Measurements from ENCODE around the gene CFAP47. TPM values are rescaled to one million over a fixed set of nuclear protein-coding genes. Genes with fewer than 3 reads are reported as not detected.
"Not testable (repeated sequence)": the region's sequence is repeated elsewhere in the genome, so short reads cannot be mapped to it uniquely, and the experiment has no call there.

CFAP47 gene, protein sequence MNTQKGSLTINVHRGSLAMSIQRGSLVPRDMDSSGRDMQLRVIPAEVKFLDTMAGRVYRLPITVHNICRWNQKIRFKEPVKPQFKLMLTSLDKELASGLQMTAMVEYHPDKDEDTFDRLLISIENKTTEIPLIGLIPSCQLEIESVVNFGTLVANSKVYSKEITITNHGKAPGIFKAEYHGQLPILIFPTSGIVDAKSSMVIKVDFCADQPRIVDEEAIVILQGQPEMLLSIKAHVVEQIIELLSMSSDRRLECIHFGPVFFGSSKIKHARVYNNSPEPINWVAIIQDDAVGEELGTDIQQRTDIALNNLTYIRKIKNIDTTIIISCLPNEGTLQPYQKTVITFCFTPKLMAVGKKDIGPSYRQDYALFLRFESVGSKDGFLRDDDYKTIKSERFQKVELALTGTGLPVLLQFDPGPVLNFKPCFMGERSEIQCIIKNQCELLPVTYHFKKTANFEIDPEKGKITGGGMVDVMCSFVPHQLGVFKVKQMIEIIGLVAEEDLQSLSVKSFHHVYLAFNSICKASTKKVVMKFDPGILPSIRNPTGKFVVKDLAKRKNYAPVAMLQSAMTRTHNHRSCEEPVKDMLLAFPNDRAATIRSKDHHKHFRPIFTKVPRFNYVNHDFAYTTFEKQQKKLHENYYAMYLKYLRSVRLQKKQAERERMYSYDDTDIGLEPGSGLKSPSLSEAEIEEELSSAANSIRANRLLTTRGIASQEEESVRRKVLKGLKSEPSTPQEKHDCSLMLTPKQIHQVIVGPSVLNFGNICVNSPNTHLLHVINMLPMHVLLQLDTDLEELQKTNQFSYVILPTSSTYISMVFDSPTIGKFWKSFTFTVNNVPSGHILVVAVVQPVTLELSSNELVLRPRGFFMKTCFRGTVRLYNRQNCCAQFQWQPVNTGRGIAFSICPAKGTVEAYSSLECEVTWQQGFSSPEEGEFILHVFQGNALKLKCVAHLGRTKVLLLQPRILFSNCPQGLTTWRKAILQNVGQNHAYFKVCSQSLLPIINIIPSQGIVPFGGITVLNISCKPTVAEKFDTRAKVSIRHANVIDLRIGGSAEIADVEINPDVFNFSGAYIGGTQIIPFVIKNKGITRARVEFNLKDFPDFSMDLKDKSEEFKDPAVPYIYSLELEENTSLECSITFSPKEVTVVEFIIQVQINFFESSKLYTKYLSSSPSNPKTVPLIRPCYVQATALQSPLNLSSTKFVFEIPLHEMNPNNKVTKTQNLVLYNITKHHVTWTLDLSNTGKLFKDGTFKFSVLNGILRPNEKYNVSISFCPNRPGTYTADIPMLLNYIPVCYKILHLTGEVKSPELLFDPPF (N-terminal part only)
- not detected for polyA plus RNA-seq

DNA sequence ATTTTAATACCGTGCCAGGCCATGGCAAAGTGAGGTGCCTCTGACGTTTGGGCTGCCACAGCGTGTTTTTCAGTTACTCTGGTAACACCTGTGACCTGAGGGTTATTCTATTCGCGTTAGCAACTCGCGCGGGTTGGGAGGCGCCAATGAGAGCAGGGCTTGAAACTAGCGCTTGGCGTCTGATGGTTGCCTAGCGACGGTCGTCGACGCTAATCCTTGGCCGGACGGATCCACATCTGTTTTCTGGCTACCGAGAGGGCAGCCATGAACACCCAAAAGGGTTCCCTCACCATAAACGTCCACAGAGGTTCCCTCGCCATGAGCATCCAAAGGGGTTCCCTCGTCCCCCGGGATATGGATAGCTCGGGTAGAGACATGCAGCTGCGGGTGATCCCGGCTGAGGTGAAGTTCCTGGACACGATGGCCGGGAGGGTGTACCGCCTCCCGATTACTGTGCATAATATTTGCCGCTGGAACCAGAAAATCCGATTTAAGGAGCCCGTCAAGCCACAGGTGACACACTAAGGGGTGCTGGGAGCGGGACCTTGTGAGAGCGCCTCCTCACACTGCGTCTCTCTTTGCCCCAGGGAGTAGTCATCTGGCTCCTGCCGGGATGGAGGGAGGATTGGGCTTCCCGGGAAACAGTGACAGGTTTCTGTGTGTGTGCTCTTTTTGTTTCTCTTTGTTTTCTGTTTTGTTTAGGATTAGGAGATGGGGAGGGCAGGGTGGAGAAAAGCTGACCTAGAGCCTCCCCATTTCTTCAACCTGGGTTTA, at the start of gene CFAP47:
TSS of gene CFAP47 (plus strand) at position 199 of the 774 bp plus-strand sequence. CDS start at position 265, 66 bp downstream.
- peaks cover 0 to 3% (median 2%) of the 10 kb centered on the region in 3 donors for H3K9me3 Mint-ChIP-seq
- no peak within 1 kb of the TSS for H3K4me3 Mint-ChIP-seq
- no peak within 1 kb of the TSS for H3K27ac Mint-ChIP-seq
- no peaks in the 10 kb centered on the region for H3K36me3 Mint-ChIP-seq
- H3K4me1 Mint-ChIP-seq: no peaks in the 10 kb centered on the region
- no peaks in the 10 kb centered on the region for H3K27me3 Mint-ChIP-seq

DNA sequence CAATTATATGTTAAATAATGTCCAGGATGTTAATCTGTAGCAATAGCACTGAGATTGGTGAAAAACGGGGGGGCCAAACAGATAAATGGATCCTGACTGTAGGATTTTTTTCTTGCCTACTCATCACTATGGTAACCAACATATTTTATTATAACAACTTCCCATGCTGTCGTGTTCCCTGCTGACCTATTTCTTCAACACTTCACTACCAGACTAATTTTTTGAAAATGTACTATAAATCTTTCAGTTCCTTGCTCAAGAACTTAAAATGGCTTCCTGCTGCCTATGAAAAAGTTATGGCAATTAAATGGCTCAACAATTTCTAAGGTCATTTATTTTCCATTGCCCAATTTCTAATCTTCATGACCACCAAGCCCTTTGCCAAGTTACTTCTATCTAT, 38.9 kb upstream of the CFAP47 start:
- Mint-ChIP-seq H3K9me3 (no peaks in the 10 kb centered on the region), H3K36me3 (no peaks in the 10 kb centered on the region), H3K4me3 (no peak overlapping the region), H3K4me1 (no peaks in the 10 kb centered on the region), H3K27me3 (no peaks in the 10 kb centered on the region), H3K27ac (no peak overlapping the region)

DNA sequence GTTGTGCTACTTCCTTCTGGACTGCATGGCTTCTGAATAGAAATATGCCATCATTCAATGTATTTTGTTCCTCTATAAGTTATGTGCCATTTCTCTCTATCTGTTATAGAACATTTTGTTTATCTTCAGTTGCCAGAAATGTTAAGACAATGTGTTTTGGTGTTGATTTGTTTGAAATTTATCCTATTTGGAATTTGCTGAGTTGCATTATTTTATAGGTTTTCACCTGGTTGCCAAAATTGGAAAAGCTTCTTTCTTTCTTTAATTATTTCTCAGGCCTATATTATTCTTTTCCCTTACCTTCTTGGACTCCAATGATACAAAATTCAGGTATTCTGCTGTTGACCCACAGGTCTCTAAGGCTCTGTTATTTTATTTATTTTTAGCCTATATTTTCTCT, 33.4 kb upstream of the CFAP47 start:
- H3K36me3 Mint-ChIP-seq: no peaks in the 10 kb centered on the region
- H3K9me3 Mint-ChIP-seq: no peaks in the 10 kb centered on the region
- no peak overlapping the region for H3K4me3 Mint-ChIP-seq
- no peaks in the 10 kb centered on the region for H3K4me1 Mint-ChIP-seq
- H3K27ac Mint-ChIP-seq: no peak overlapping the region
- no peaks in the 10 kb centered on the region for H3K27me3 Mint-ChIP-seq

DNA sequence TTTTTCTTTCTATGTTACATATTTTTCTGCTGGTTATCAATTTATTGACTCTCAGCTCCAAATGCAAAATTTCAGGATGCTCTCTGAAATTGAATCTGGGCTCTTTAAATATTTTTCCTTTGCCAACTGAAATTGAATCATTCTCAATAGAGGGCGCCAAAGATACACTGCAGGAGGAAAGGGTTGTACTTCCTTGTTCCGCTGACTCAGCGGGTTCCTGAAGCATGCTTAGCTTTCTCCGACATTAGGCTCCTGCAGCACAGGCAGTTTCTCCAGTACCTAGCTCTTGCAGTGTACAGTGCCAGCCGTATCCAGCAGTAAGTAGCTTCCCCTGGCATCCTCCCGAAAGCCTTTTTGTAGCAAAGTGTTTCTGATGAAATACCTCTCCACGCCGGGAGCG, 28.8 kb upstream of the CFAP47 start:
- no peaks in the 10 kb centered on the region for H3K27me3 Mint-ChIP-seq
- H3K9me3 Mint-ChIP-seq: peaks cover 0 to 2% (median 0%) of the 10 kb centered on the region in 3 donors
- H3K27ac Mint-ChIP-seq: no peak overlapping the region
- no peaks in the 10 kb centered on the region for H3K36me3 Mint-ChIP-seq
- H3K4me3 Mint-ChIP-seq: no peak overlapping the region
- no peaks in the 10 kb centered on the region for H3K4me1 Mint-ChIP-seq

DNA sequence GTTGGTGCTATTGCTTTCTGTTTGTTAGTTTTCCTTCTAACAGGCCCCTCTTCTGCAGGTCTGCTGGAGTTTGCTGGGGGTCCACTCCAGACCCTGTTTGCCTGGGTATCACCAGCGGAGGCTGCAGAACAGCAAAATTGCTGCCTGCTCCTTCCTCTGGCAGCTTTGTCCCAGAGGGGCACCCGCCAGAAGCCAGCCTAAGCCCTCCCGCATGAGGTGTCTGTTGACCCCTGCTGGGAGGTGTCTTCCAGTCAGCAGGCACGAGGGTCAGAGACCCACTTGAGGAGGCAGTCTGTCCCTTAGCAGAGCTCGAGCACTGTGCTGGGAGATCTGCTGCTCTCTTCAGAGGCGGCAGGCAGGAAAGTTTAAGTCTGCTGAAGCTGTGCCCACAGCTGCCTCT, 67.3 kb downstream of the CFAP47 start:
- H3K4me1 Mint-ChIP-seq, H3K9me3 Mint-ChIP-seq, H3K4me3 Mint-ChIP-seq, H3K36me3 Mint-ChIP-seq, H3K27me3 Mint-ChIP-seq, H3K27ac Mint-ChIP-seq: not testable (repeated sequence)

DNA sequence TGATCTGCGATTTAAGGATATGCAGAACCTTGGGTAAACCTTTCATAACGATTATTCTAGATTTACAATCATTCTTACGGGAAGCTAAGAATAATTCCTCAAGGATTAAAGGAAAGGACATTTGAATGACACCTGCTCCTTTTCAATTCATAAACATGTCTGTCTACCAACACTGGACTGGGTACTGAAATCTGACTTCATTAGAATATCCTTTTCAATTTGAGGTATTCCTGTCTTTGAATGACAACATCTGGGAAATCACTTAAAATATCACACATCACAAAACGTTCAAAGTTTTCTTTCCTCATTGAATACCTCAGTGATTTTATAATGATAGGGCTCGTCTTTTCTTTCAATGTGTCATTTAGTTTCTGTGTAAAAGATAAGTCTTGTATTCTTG, 87.7 kb downstream of the CFAP47 start:
- Mint-ChIP-seq H3K4me3 (no peak overlapping the region), H3K36me3 (no peaks in the 10 kb centered on the region), H3K9me3 (peaks cover 0 to 2% (median 0%) of the 10 kb centered on the region in 3 donors), H3K4me1 (no peaks in the 10 kb centered on the region), H3K27ac (peak overlapping the region in 1 of 3 donors; percentile 16), H3K27me3 (no peaks in the 10 kb centered on the region)

DNA sequence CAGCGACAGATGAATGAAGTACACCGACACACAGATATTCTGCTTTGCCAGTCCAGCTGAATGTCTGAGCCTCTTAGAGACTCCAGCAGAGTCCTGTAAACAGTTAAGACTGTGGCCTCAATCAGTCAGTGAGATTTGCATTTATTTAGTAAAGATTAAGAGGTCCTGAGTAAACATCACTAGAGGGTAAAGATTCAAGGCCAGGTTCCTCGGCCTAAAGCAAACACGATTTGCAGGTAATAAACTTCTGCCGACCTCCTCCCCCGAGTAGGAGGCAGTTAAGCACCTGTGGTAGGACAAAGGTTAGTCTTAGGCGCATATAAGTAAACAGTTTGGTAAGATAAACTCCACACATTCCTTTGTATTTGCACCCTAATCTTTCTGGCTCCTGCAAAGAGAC, 99.6 kb downstream of the CFAP47 start:
- Mint-ChIP-seq H3K36me3 (no peaks in the 10 kb centered on the region), H3K27ac (no peak overlapping the region), H3K27me3 (no peaks in the 10 kb centered on the region), H3K4me3 (no peak overlapping the region), H3K4me1 (no peaks in the 10 kb centered on the region), H3K9me3 (peaks cover 2 to 19% (median 8%) of the 10 kb centered on the region in 3 donors)

DNA sequence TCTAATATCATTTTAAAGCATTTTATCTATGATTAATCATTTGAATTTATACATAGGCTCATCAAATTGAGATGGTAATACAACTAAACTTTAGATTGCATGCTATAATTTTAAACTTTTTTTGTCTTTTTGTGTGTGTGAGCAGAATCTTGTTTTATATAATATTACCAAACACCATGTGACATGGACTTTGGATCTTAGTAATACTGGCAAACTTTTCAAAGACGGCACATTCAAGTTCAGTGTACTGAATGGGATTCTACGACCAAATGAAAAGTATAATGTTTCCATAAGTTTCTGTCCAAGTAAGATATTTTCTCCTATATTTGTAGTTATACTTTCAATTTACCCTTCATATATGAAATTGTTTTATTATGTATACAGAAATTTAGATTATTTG, 116.0 kb downstream of the CFAP47 start:
- Mint-ChIP-seq H3K27ac (no peak overlapping the region), H3K9me3 (no peaks in the 10 kb centered on the region), H3K4me1 (no peaks in the 10 kb centered on the region), H3K4me3 (no peak overlapping the region), H3K36me3 (no peaks in the 10 kb centered on the region), H3K27me3 (no peaks in the 10 kb centered on the region)

DNA sequence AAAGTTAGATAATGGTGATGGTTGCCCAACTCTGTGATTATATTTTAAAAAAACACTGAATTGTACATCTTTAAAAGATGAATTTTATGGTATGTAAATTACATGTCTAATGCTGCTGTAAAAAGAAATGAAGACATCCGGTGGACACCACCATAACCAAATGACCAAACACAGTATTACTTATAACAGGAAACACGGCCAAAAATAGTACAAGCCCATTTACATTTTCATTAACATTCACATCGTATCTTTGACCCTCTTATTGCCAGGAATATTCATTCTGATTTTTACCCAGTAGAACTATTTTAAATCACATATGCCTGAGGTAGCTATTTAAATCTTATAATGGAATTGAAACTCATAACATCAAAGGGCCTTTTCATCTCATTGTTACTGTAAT, 143.2 kb downstream of the CFAP47 start:
- no peaks in the 10 kb centered on the region for H3K4me1 Mint-ChIP-seq
- H3K36me3 Mint-ChIP-seq: no peaks in the 10 kb centered on the region
- H3K9me3 Mint-ChIP-seq: peaks cover 2 to 3% (median 3%) of the 10 kb centered on the region in 3 donors
- H3K27ac Mint-ChIP-seq: no peak overlapping the region
- no peak overlapping the region for H3K4me3 Mint-ChIP-seq
- H3K27me3 Mint-ChIP-seq: no peaks in the 10 kb centered on the region

DNA sequence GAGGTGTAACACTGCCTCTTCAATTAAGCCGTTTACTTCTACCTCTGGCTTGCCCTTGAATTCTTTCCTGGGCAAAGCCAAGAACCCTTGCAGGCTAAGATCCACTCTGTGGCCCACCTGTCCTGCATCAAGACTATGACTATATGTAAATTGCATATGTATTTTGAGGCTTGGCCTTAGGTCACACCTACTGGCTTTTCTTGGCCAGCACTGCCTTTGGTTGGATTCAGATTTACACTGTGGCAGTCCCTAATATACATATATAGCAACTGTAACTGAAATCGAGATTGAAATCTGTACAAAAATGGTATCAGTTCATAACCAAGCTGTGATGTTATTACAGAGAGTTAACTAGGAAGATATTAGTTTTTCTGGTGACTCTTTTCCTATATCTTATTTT, 151.5 kb downstream of the CFAP47 start:
- Mint-ChIP-seq H3K9me3 (peaks cover 0 to 3% (median 2%) of the 10 kb centered on the region in 3 donors), H3K27ac (no peak overlapping the region), H3K4me1 (no peaks in the 10 kb centered on the region), H3K27me3 (no peaks in the 10 kb centered on the region), H3K4me3 (no peak overlapping the region), H3K36me3 (no peaks in the 10 kb centered on the region)

DNA sequence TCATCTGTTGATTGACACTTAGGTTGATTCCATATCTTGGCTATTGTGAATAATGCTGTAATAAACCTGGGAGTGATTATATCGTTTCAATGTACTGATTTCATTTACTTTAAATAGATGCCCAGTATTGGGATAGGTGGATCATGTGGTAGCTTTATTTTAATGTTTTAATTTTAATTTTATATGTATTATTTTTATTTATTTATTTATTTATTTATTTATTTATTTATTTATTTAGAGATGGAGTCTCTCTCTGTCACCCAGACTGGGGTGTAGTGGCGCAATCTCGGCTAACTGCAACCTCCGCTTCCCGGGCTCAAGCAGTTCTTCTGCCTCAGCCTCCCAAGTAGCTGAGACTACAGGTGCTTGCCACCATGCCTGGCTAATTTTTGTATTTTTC, 155.5 kb downstream of the CFAP47 start:
- not testable (repeated sequence) for H3K36me3 Mint-ChIP-seq, H3K4me1 Mint-ChIP-seq, H3K4me3 Mint-ChIP-seq, H3K27me3 Mint-ChIP-seq, H3K27ac Mint-ChIP-seq, H3K9me3 Mint-ChIP-seq

DNA sequence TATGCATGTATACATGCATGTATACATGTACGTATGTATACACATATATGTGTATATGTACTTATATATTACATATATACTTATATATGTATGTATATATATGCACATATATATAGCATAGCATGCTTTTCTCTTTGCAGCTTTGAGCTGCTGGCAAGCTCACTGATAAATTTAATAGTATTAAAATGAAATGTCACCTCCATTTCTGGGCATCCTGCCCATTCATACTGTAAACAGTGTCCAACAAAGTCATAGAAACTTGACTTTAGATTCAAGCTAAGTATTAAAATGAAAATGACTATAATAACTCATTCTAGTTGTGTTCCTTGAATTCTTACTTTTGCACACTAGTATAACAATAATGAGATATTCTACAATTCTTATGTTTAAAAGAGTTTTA, 163.7 kb downstream of the CFAP47 start:
- no peak overlapping the region for H3K27ac Mint-ChIP-seq
- H3K4me1 Mint-ChIP-seq: no peaks in the 10 kb centered on the region
- no peaks in the 10 kb centered on the region for H3K36me3 Mint-ChIP-seq
- H3K27me3 Mint-ChIP-seq: no peaks in the 10 kb centered on the region
- peaks cover 0 to 4% (median 2%) of the 10 kb centered on the region in 3 donors for H3K9me3 Mint-ChIP-seq
- H3K4me3 Mint-ChIP-seq: no peak overlapping the region

DNA sequence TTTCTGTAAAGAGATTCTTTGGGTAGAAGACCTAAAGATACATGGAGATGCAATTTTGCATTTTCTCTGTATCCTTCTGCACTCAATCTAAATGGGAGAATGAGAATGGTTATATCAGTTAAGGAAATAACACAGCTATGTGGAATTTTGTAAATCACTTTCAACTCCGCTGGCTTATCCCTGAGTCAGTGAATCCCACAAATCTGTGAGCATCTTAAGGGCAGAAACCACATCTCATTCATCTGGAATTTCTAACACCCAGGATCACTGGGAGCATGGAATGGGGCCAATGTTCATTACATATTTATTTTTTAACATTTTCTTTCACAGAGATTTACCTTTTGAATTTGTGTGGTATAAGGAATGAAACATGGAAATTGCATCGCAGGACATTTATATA, 167.8 kb downstream of the CFAP47 start:
- Mint-ChIP-seq H3K9me3 (peaks cover 0 to 5% (median 0%) of the 10 kb centered on the region in 3 donors), H3K27ac (no peak overlapping the region), H3K4me3 (no peak overlapping the region), H3K4me1 (no peaks in the 10 kb centered on the region), H3K36me3 (no peaks in the 10 kb centered on the region), H3K27me3 (no peaks in the 10 kb centered on the region)

DNA sequence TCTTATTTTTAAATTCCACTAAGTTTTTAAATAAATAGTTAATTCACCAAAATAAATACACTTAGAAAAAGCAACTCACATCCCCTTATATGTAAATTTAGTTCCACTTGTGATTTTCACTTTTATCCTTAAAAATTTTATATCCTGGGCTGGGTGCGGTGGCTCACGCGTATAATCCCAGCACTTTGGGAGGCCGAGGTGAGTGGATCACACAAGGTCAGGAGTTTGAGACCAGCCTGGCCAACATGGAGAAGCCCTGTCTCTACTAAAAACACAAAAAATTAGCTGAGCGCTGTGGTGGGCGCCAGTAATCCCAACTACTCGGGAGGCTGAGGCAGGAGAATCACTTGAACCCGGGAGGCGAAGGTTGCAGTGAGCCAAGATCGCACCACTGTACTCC, 169.4 kb downstream of the CFAP47 start:
- not testable (repeated sequence) for H3K4me1 Mint-ChIP-seq, H3K36me3 Mint-ChIP-seq, H3K4me3 Mint-ChIP-seq, H3K27ac Mint-ChIP-seq, H3K27me3 Mint-ChIP-seq
- peaks cover 0 to 15% (median 3%) of the 10 kb centered on the region in 3 donors for H3K9me3 Mint-ChIP-seq

All from IgD-negative memory B cell (primary cell).